ENCODE results near the gene LIN54. TPM values are rescaled to one million over a fixed set of nuclear protein-coding genes. Genes with fewer than 3 reads are reported as not detected.

Gene LIN54
- total RNA-seq, 4 donors from 2014 or later, result 4.8 to 18.2 (median 9.2) TPM

- in situ Hi-C loops (cut with MboI; ENCODE audit: low pct_ligation_motif_present in 1 of 4, low pct_unique_long_range_greater_than_20kb in 1 of 4, low sequenced_read_pairs in 3 of 4) (loop anchor here in 1 of 4 donors (10.0 kb wide), 1 partner anchor 119 kb away; the partner anchor contains the start of gene SEC31A), intact Hi-C loops (cut with DNase I; ENCODE audit: low total_unique reads) (loop anchor here (1.0 to 5.0 kb wide), 2 partner anchors 20 to 112 kb away; partner anchors contain the start of gene THAP9)
- Histone ChIP-seq H3K4me1 (peaks cover 18 to 24% (median 22%) of the 10 kb centered on the region in 4 donors), H3K4me3 (peak overlapping the region in 1 of 4 donors; percentile 93), H3K27ac (peak overlapping the region in 3 of 4 donors; percentile 95 to 97 (median 97)), H3K27me3 (no peaks in the 10 kb centered on the region), H3K9me3 (no peaks in the 10 kb centered on the region), H3K36me3 (no peaks in the 10 kb centered on the region)
- TF ChIP-seq CTCF (IDR thresholded peaks at IDR 0.05) (no peak), EP300 (IDR thresholded peaks at IDR 0.05; ENCODE audit: low read depth) (no peak), POLR2A (IDR thresholded peaks at IDR 0.05) (no peak), POLR2AphosphoS5 (IDR thresholded peaks at IDR 0.05) (no peak)
- DNase-seq, result no peak
These were observed 3.3 kb upstream of the LIN54 start for GRCh38 chr4:83013902-83014301.

- intact Hi-C loops (cut with DNase I; ENCODE audit: low total_unique reads), result loop anchor here (1.0 to 5.0 kb wide), 2 partner anchors 21 to 111 kb away; partner anchors contain the start of gene THAP9
- 2 to 10% methylated on average over 13 of the region's 13 CpGs for WGBS, 2 donors (ENCODE audit: low coverage in 1 of 2)
- in situ Hi-C loops (cut with MboI; ENCODE audit: low pct_ligation_motif_present in 1 of 4, low pct_unique_long_range_greater_than_20kb in 1 of 4, low sequenced_read_pairs in 3 of 4), result loop anchor here in 1 of 4 donors (10.0 kb wide), 1 partner anchor 119 kb away; the partner anchor contains the start of gene SEC31A
- no peaks in the 10 kb centered on the region for H3K36me3 ChIP-seq
- no peak for TF ChIP-seq CTCF (IDR thresholded peaks at IDR 0.05)
- TF ChIP-seq EP300 (IDR thresholded peaks at IDR 0.05; ENCODE audit: low read depth), result no peak
- TF ChIP-seq POLR2A (IDR thresholded peaks at IDR 0.05), result no peak
- TF ChIP-seq POLR2AphosphoS5 (IDR thresholded peaks at IDR 0.05), result no peak
- no peaks in the 10 kb centered on the region for H3K9me3 ChIP-seq
- H3K27ac ChIP-seq, result peak overlapping the region; percentile 95 to 98 (median 97)
- peak overlapping the region; percentile 7 to 93 (median 66) for H3K4me3 ChIP-seq
- H3K4me1 ChIP-seq, result peaks cover 18 to 28% (median 25%) of the 10 kb centered on the region in 4 donors
- no peak for DNase-seq
- H3K27me3 ChIP-seq, result no peaks in the 10 kb centered on the region
These were observed 2.8 kb upstream of the LIN54 start for GRCh38 chr4:83013420-83013867.

GRCh38 chr4:83012687-83013419 lies 2.2 kb upstream of the LIN54 start:
- H3K4me3 ChIP-seq, result peak overlapping the region; percentile 87 to 98 (median 92)
- peak; percentile 99 for DNase-seq
- peaks cover 18 to 29% (median 29%) of the 10 kb centered on the region in 4 donors for H3K4me1 ChIP-seq
- intact Hi-C loops (cut with DNase I; ENCODE audit: low total_unique reads), result loop anchor here (1.0 to 5.0 kb wide), 2 partner anchors 21 to 111 kb away; partner anchors contain the start of gene THAP9
- TF ChIP-seq POLR2A (IDR thresholded peaks at IDR 0.05) (peak; percentile 66), POLR2AphosphoS5 (IDR thresholded peaks at IDR 0.05) (peak; percentile 90 to 93 (median 90)), EP300 (IDR thresholded peaks at IDR 0.05; ENCODE audit: low read depth) (peak; percentile 53), CTCF (IDR thresholded peaks at IDR 0.05) (peak; percentile 45 to 89 (median 66))
- H3K27me3 ChIP-seq, result no peaks in the 10 kb centered on the region
- 0% methylated on average over 2 to 34 of the region's 73 CpGs for WGBS, 2 donors (ENCODE audit: low coverage in 1 of 2)
- no peaks in the 10 kb centered on the region for H3K9me3 ChIP-seq
- in situ Hi-C loops (cut with MboI; ENCODE audit: low pct_ligation_motif_present in 1 of 4, low pct_unique_long_range_greater_than_20kb in 1 of 4, low sequenced_read_pairs in 3 of 4), result loop anchor here in 1 of 4 donors (10.0 kb wide), 1 partner anchor 118 kb away; the partner anchor contains the start of gene SEC31A
- H3K36me3 ChIP-seq, result no peaks in the 10 kb centered on the region
- peak overlapping the region; percentile 95 to 98 (median 97) for H3K27ac ChIP-seq

- intact Hi-C loops (cut with DNase I; ENCODE audit: low total_unique reads), result loop anchor here (5.0 kb wide), 1 partner anchor 110 kb away; the partner anchor contains the start of gene THAP9
- H3K4me3 ChIP-seq, result peak overlapping the region; percentile 87 to 98 (median 92)
- H3K27me3 ChIP-seq, result no peaks in the 10 kb centered on the region
- peak; percentile 37 for DNase-seq
- H3K27ac ChIP-seq, result peak overlapping the region; percentile 95 to 98 (median 97)
- H3K9me3 ChIP-seq, result no peaks in the 10 kb centered on the region
- no peak for TF ChIP-seq POLR2AphosphoS5 (IDR thresholded peaks at IDR 0.05)
- in situ Hi-C loops (cut with MboI; ENCODE audit: low pct_ligation_motif_present in 1 of 4, low pct_unique_long_range_greater_than_20kb in 1 of 4, low sequenced_read_pairs in 3 of 4), result loop anchor here in 1 of 4 donors (10.0 kb wide), 1 partner anchor 117 kb away; the partner anchor contains the start of gene SEC31A
- H3K36me3 ChIP-seq, result no peaks in the 10 kb centered on the region
- H3K4me1 ChIP-seq, result peaks cover 18 to 33% (median 31%) of the 10 kb centered on the region in 4 donors
- WGBS, 2 donors (ENCODE audit: low coverage in 1 of 2), result 2% methylated on average over 33 of the region's 43 CpGs; no CpG with 5 or more reads in 1 of the 2 donors
These were observed 1.6 kb upstream of the LIN54 start for GRCh38 chr4:83012200-83012686.
